ENCODE results near the gene STARD3NL.

GRCh38 chr7:38229386-38229785, 51.3 kb downstream of the STARD3NL start:
- TF ChIP-seq CTCF (conservative IDR thresholded peaks at IDR 0.05; ENCODE audit: low read length) (no peak), EZH2phosphoT487 (IDR thresholded peaks at IDR 0.05; ENCODE audit: borderline replicate concordance, low read depth, low read length) (no peak)
